ENCODE measurements around the gene CABP5. TPM values are rescaled to one million over a fixed set of nuclear protein-coding genes. Genes with fewer than 3 reads are reported as not detected.

CABP5 gene
- total RNA-seq, 1 experiment from 2014 or later = not detected

GRCh38 chr19:48000846-48001245, 43.0 kb downstream of the CABP5 start (continued):
- TF ChIP-seq, protein P1, sequence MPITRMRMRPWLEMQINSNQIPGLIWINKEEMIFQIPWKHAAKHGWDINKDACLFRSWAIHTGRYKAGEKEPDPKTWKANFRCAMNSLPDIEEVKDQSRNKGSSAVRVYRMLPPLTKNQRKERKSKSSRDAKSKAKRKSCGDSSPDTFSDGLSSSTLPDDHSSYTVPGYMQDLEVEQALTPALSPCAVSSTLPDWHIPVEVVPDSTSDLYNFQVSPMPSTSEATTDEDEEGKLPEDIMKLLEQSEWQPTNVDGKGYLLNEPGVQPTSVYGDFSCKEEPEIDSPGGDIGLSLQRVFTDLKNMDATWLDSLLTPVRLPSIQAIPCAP (CRISPR knock-in tag; IDR thresholded peaks at IDR 0.05) = no peak
- no peak for TF ChIP-seq ETV6 (CRISPR knock-in tag; IDR thresholded peaks at IDR 0.05)

DNA sequence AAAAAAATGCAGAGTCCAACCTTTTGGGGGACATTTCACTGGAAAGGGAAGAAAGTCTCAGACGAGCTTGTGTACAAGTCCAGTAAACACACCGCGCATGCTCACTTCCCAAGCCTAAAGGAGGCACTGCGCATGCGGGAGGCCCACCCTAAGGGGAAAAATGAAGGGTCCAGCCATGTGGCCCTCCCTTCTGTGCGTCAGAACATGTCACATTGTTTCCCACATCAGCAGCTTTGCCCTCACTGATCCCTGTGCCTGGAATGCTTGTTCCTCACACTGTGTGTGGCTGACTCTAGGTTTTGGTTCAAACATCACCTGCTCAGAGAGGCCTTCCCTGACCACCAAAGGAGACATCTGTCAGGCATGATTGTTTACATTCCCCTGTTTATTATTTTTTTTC, 45.1 kb downstream of the CABP5 start:
- Mint-ChIP-seq H3K4me1 (no peaks in the 10 kb centered on the region), H3K27me3 (ENCODE audit: low read depth) (peaks cover 19% of the 10 kb centered on the region), H3K4me3 (no peak overlapping the region), H3K36me3 (peaks cover 5% of the 10 kb centered on the region; the same call in 1 of the 2 replicates), H3K9me3 (peaks cover 21% of the 10 kb centered on the region), H3K27ac (no peak overlapping the region)
- ChIA-PET CTCF (interaction anchor here (0.7 to 1.3 kb wide), 3 partner anchors 8 to 216 kb away, joined by 4 read pairs; no protein-coding TSS in a partner anchor), POLR2A (interaction anchor here (0.6 kb wide), 1 partner anchor 22 kb away, joined by 4 read pairs; no protein-coding TSS in a partner anchor)
- no peak for ATAC-seq
- no peak for DNase-seq (ENCODE audit: low spot score)
- TF ChIP-seq AR (CRISPR knock-in tag; IDR thresholded peaks at IDR 0.05) = no peak
- TF ChIP-seq IRF2 (CRISPR knock-in tag; IDR thresholded peaks at IDR 0.05; ENCODE audit: borderline replicate concordance, low read depth) = no peak
- no peak for TF ChIP-seq ATF6 (CRISPR knock-in tag; IDR thresholded peaks at IDR 0.05)
- TF ChIP-seq, protein P2, sequence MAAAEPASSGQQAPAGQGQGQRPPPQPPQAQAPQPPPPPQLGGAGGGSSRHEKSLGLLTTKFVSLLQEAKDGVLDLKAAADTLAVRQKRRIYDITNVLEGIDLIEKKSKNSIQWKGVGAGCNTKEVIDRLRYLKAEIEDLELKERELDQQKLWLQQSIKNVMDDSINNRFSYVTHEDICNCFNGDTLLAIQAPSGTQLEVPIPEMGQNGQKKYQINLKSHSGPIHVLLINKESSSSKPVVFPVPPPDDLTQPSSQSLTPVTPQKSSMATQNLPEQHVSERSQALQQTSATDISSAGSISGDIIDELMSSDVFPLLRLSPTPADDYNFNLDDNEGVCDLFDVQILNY (CRISPR knock-in tag; IDR thresholded peaks at IDR 0.05) = no peak
- TF ChIP-seq, protein P3, sequence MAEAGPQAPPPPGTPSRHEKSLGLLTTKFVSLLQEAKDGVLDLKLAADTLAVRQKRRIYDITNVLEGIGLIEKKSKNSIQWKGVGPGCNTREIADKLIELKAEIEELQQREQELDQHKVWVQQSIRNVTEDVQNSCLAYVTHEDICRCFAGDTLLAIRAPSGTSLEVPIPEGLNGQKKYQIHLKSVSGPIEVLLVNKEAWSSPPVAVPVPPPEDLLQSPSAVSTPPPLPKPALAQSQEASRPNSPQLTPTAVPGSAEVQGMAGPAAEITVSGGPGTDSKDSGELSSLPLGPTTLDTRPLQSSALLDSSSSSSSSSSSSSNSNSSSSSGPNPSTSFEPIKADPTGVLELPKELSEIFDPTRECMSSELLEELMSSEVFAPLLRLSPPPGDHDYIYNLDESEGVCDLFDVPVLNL (CRISPR knock-in tag; IDR thresholded peaks at IDR 0.05; ENCODE audit: borderline replicate concordance, low read depth) = no peak
- TF ChIP-seq ZBTB21 (CRISPR knock-in tag; IDR thresholded peaks at IDR 0.05; ENCODE audit: borderline replicate concordance) = no peak
- TF ChIP-seq GABPB1 (CRISPR knock-in tag; IDR thresholded peaks at IDR 0.05) = no peak
- TF ChIP-seq ZMAT4 (CRISPR knock-in tag; IDR thresholded peaks at IDR 0.05) = no peak
- TF ChIP-seq RORB (CRISPR knock-in tag; IDR thresholded peaks at IDR 0.05) = no peak
- no peak for TF ChIP-seq NFE2L1 (CRISPR knock-in tag; IDR thresholded peaks at IDR 0.05)
- TF ChIP-seq FOXP1 (CRISPR knock-in tag; IDR thresholded peaks at IDR 0.05; ENCODE audit: borderline replicate concordance) = no peak
- TF ChIP-seq CDX4 (CRISPR knock-in tag; IDR thresholded peaks at IDR 0.05; ENCODE audit: borderline replicate concordance) = no peak
- TF ChIP-seq SOX15 (CRISPR knock-in tag; IDR thresholded peaks at IDR 0.05) = no peak
- TF ChIP-seq, protein P4, sequence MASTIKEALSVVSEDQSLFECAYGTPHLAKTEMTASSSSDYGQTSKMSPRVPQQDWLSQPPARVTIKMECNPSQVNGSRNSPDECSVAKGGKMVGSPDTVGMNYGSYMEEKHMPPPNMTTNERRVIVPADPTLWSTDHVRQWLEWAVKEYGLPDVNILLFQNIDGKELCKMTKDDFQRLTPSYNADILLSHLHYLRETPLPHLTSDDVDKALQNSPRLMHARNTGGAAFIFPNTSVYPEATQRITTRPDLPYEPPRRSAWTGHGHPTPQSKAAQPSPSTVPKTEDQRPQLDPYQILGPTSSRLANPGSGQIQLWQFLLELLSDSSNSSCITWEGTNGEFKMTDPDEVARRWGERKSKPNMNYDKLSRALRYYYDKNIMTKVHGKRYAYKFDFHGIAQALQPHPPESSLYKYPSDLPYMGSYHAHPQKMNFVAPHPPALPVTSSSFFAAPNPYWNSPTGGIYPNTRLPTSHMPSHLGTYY (CRISPR knock-in tag; IDR thresholded peaks at IDR 0.05) = no peak
- TF ChIP-seq HMGXB4 (CRISPR knock-in tag; IDR thresholded peaks at IDR 0.05) = no peak
- TF ChIP-seq STAT6 (CRISPR knock-in tag; conservative IDR thresholded peaks at IDR 0.05; ENCODE audit: low read depth) = no peak
- TF ChIP-seq ATF2 (CRISPR knock-in tag; IDR thresholded peaks at IDR 0.05; ENCODE audit: borderline replicate concordance, low read depth) = no peak

Data from WTC11 (cell line).